ENCODE results near the gene COBLL1. TPM values are rescaled to one million over a fixed set of nuclear protein-coding genes. Genes with fewer than 3 reads are reported as not detected.

COBLL1 gene
- total RNA-seq, 2 donors from 2014 or later: 14.9 to 21.1 TPM

GRCh38 chr2:164697688-164698461 lies 143.7 kb downstream of the COBLL1 start:
- no peaks in the 10 kb centered on the region for H3K27me3 ChIP-seq
- TF ChIP-seq, protein P1, sequence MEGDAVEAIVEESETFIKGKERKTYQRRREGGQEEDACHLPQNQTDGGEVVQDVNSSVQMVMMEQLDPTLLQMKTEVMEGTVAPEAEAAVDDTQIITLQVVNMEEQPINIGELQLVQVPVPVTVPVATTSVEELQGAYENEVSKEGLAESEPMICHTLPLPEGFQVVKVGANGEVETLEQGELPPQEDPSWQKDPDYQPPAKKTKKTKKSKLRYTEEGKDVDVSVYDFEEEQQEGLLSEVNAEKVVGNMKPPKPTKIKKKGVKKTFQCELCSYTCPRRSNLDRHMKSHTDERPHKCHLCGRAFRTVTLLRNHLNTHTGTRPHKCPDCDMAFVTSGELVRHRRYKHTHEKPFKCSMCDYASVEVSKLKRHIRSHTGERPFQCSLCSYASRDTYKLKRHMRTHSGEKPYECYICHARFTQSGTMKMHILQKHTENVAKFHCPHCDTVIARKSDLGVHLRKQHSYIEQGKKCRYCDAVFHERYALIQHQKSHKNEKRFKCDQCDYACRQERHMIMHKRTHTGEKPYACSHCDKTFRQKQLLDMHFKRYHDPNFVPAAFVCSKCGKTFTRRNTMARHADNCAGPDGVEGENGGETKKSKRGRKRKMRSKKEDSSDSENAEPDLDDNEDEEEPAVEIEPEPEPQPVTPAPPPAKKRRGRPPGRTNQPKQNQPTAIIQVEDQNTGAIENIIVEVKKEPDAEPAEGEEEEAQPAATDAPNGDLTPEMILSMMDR (IDR thresholded peaks at IDR 0.05): peak; percentile 21 to 67
- H3K27ac ChIP-seq: no peak overlapping the region
- no peaks in the 10 kb centered on the region for H3K9me3 ChIP-seq
- H3K4me3 ChIP-seq: no peak overlapping the region
- peaks cover 12% of the 10 kb centered on the region for H3K36me3 ChIP-seq
- H3K4me1 ChIP-seq: no peaks in the 10 kb centered on the region
- no peak for DNase-seq (ENCODE audit: low spot score)

- DNase-seq (ENCODE audit: low spot score): no peak
- no peak overlapping the region for H3K27ac ChIP-seq
- TF ChIP-seq, protein P1 (IDR thresholded peaks at IDR 0.05): no peak
- no peaks in the 10 kb centered on the region for H3K4me1 ChIP-seq
- H3K36me3 ChIP-seq: peaks cover 12% of the 10 kb centered on the region
- H3K27me3 ChIP-seq: no peaks in the 10 kb centered on the region
- H3K9me3 ChIP-seq: no peaks in the 10 kb centered on the region
- H3K4me3 ChIP-seq: no peak overlapping the region
Observed at GRCh38 chr2:164696634-164697033, 145.0 kb downstream of the COBLL1 start.

DNA sequence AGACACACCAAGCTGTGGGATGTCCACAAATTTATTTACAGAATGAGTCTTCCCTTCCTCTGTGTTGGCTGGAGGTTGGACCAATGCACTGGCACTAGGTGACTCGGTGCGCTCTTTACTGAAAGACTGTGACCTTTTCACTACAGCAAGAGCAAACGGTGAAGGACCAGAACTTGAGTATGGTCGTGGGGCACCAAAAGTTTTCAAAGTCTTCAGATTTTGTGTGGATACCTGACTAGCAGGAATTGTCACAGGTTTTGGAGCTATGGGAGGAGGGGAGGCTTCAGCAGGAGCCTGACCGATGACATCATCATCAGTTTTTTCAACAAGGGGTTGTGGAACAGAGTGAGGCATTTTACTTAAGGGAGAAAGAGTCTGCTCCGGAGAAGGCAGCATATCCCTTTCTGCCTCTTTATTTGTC lies 147.3 kb downstream of the COBLL1 start:
- peaks cover 22% of the 10 kb centered on the region for H3K36me3 ChIP-seq
- TF ChIP-seq, protein P1 (IDR thresholded peaks at IDR 0.05): no peak

DNA sequence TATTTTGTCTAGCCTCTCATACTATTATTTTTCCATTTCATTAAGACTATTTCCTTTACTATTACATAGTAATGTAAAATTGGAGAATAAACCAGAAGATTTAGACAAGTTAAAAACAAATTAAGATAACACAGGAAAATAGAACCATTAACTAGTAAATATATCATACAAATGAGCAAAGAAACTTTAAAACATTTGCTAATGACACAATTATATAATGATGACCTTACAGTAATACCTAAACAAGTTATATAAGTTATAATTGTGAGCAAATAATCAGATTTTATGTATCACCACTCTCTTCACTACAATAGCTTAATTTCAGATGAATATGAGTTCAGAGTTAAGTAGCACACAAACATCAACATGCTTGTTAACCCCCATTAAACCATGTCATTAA lies 147.8 kb downstream of the COBLL1 start:
- H3K9me3 ChIP-seq: no peaks in the 10 kb centered on the region
- no peak overlapping the region for H3K4me3 ChIP-seq
- no peaks in the 10 kb centered on the region for H3K27me3 ChIP-seq
- TF ChIP-seq, protein P1 (IDR thresholded peaks at IDR 0.05): no peak
- H3K4me1 ChIP-seq: no peaks in the 10 kb centered on the region
- DNase-seq (ENCODE audit: low spot score): no peak
- no peak overlapping the region for H3K27ac ChIP-seq
- H3K36me3 ChIP-seq: peaks cover 22% of the 10 kb centered on the region

More for the DNA sequence above, 147.3 kb downstream of the COBLL1 start:
- Histone ChIP-seq H3K27ac (no peak overlapping the region), H3K27me3 (no peaks in the 10 kb centered on the region), H3K9me3 (no peaks in the 10 kb centered on the region), H3K4me1 (no peaks in the 10 kb centered on the region), H3K4me3 (no peak overlapping the region)
- DNase-seq (ENCODE audit: low spot score): no peak

- DNase-seq (ENCODE audit: low spot score): no peak
- peaks cover 22% of the 10 kb centered on the region for H3K36me3 ChIP-seq
- H3K27ac ChIP-seq: no peak overlapping the region
- no peaks in the 10 kb centered on the region for H3K9me3 ChIP-seq
- H3K4me1 ChIP-seq: no peaks in the 10 kb centered on the region
- no peak overlapping the region for H3K4me3 ChIP-seq
- H3K27me3 ChIP-seq: no peaks in the 10 kb centered on the region
- TF ChIP-seq, protein P1 (IDR thresholded peaks at IDR 0.05): no peak
Observed at GRCh38 chr2:164693390-164693789, 148.2 kb downstream of the COBLL1 start.

DNA sequence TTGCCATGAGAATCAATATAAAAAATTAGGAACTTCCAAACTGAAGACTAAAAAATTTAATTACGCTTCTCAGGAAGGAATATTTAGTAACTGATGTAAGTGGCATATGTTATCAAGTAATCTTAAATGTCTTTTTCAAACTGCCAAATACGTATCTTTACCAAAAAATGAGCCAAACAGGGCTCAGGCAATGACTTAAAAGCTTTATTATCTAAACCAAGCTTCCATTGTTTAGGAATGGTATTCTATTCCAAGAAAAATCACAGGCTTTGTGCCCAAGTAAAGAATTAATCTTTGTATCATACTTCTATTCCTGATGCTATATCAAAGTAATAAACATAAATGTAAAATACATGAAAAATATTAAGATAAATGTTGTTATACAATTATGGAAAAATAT lies 148.7 kb downstream of the COBLL1 start:
- Histone ChIP-seq H3K4me3 (no peak overlapping the region), H3K27ac (no peak overlapping the region), H3K4me1 (no peaks in the 10 kb centered on the region), H3K9me3 (no peaks in the 10 kb centered on the region), H3K36me3 (peaks cover 22% of the 10 kb centered on the region), H3K27me3 (no peaks in the 10 kb centered on the region)
- TF ChIP-seq, protein P1 (IDR thresholded peaks at IDR 0.05): no peak
- DNase-seq (ENCODE audit: low spot score): no peak

Measured in right atrium auricular region (tissue), 2 donors.